ENCODE results near the gene RAB22A.

Gene RAB22A

GRCh38 chr20:58384821-58385220 is 75.3 kb downstream of the RAB22A start:
- TF ChIP-seq CTCF (IDR thresholded peaks at IDR 0.05), result no peak
- Histone ChIP-seq H3K36me3 (no peaks in the 10 kb centered on the region), H3K27me3 (peaks cover 31% of the 10 kb centered on the region), H3K9me3 (no peaks in the 10 kb centered on the region), H3K4me3 (ENCODE audit: low read depth in 1 of 2, low read length in 1 of 2) (no peak overlapping the region), H3K27ac (no peak overlapping the region), H3K4me1 (ENCODE audit: control insufficient read depth in 1 of 2, insufficient read depth in 1 of 2, low read depth in 1 of 2, low read length in 1 of 2) (peaks cover 9 to 10% of the 10 kb centered on the region in 2 experiments)

- Histone ChIP-seq H3K36me3 (peaks cover 7% of the 10 kb centered on the region), H3K27me3 (peaks cover 23% of the 10 kb centered on the region), H3K4me1 (ENCODE audit: control insufficient read depth in 1 of 2, insufficient read depth in 1 of 2, low read depth in 1 of 2, low read length in 1 of 2) (peaks cover 34% of the 10 kb centered on the region in 2 experiments), H3K27ac (no peak overlapping the region), H3K9me3 (no peaks in the 10 kb centered on the region), H3K4me3 (ENCODE audit: low read depth in 1 of 2, low read length in 1 of 2) (peak overlapping the region; percentile 84 to 94)
- no peak for TF ChIP-seq CTCF (IDR thresholded peaks at IDR 0.05)
Measured at GRCh38 chr20:58388028-58388601, 78.6 kb downstream of the RAB22A start.

- Histone ChIP-seq H3K27ac (peak within 1 kb of the TSS; percentile 92), H3K9me3 (no peaks in the 10 kb centered on the region), H3K4me3 (ENCODE audit: low read depth in 1 of 2, low read length in 1 of 2) (peak within 1 kb of the TSS; percentile 84 to 94), H3K4me1 (ENCODE audit: control insufficient read depth in 1 of 2, insufficient read depth in 1 of 2, low read depth in 1 of 2, low read length in 1 of 2) (peaks cover 34% of the 10 kb centered on the region in 2 experiments), H3K27me3 (peaks cover 22% of the 10 kb centered on the region), H3K36me3 (peaks cover 9% of the 10 kb centered on the region)
- peak; percentile 73 for TF ChIP-seq CTCF (IDR thresholded peaks at IDR 0.05)
Measured at GRCh38 chr20:58388882-58389323, 79.4 kb downstream of the RAB22A start, which contains the start of gene VAPB. Gene VAPB (plus strand): TSS chr20:58389229. CDS start chr20:58389460, 231 bp downstream.

- Histone ChIP-seq H3K36me3 (peaks cover 11% of the 10 kb centered on the region), H3K4me3 (ENCODE audit: low read depth in 1 of 2, low read length in 1 of 2) (peak overlapping the region; percentile 84 to 94)
Measured at GRCh38 chr20:58389324-58389967, 79.9 kb downstream of the RAB22A start.

More at GRCh38 chr20:58389324-58389967, 79.9 kb downstream of the RAB22A start:
- peak; percentile 10 for TF ChIP-seq CTCF (IDR thresholded peaks at IDR 0.05)
- Histone ChIP-seq H3K27me3 (peaks cover 17% of the 10 kb centered on the region), H3K27ac (peak overlapping the region; percentile 92), H3K4me1 (ENCODE audit: control insufficient read depth in 1 of 2, insufficient read depth in 1 of 2, low read depth in 1 of 2, low read length in 1 of 2) (peaks cover 34% of the 10 kb centered on the region in 2 experiments), H3K9me3 (no peaks in the 10 kb centered on the region)
